IMR-90 (cell line): ENCODE data around the gene TMEM86B. TPM values are rescaled to one million over a fixed set of nuclear protein-coding genes. Genes with fewer than 3 reads are reported as not detected.

ENCODE experiments used
- ATAC-seq: fragments of 200-7000 bp; cut with Tn5 transposase; 2 replicates; pipeline ENCODE4 v1.9.1; 2020; ENCODE audit warnings: low read depth, mild to moderate bottlenecking, moderate library complexity
- BruUV-seq: library from RNA; stranded (reverse); fragments of 400-500 nt; replicated peaks from 2 replicates; lab custom pipeline; 2021; lab: Mats Ljungman, UMichigan
- CTCF ChIA-PET: fragments of 300-600 bp; formaldehyde crosslinking; extraction: SDS; loops from one replicate; lab custom pipeline; 2021; ENCODE audit warnings: antibody characterized with exemption; lab: Yijun Ruan, JAX
- POLR2A ChIA-PET: fragments of 300-600 bp; sonication (Branson Sonifier 250); formaldehyde crosslinking; loops from one replicate; lab custom pipeline; 2022; ENCODE audit warnings: antibody characterized with exemption; ENCODE audit not compliant: unreplicated experiment; lab: Charles Lee
- DNase-seq: peaks from one replicate; pipeline ENCODE4 v3.0.0; 2013
- H2AFZ ChIP-seq: replicated peaks from 2 replicates; pipeline ENCODE3; 2013; ENCODE audit warnings: low read length, mild to moderate bottlenecking; ENCODE audit not compliant: poor library complexity
- H2AK5ac ChIP-seq: 2 replicates; pipeline ENCODE4 v1.6.1; 2013; ENCODE audit warnings: low read depth, low read length, inconsistent platforms
- H2AK9ac ChIP-seq: replicated peaks from 2 replicates; pipeline ENCODE3; 2013; ENCODE audit warnings: mild to moderate bottlenecking, low read depth, low read length, moderate library complexity; ENCODE audit not compliant: poor library complexity
- H2BK120ac ChIP-seq: 2 replicates; pipeline ENCODE4 v1.6.1; 2013; ENCODE audit warnings: low read depth, low read length, inconsistent platforms
- H2BK15ac ChIP-seq: 3 replicates; pipeline ENCODE4 v1.6.1; 2013; ENCODE audit warnings: low read depth, low read length, inconsistent platforms
- H2BK20ac ChIP-seq: 2 replicates; pipeline ENCODE4 v1.6.1; 2013; ENCODE audit warnings: low read depth, mild to moderate bottlenecking, inconsistent platforms, low read length, moderate library complexity
- H2BK5ac ChIP-seq: 2 replicates; pipeline ENCODE4 v1.6.1; 2013; ENCODE audit warnings: mild to moderate bottlenecking, low read depth, low read length, inconsistent platforms; ENCODE audit not compliant: poor library complexity, severe bottlenecking
- H3K14ac ChIP-seq: replicated peaks from 2 replicates; pipeline ENCODE4 v1.6.1; 2013; ENCODE audit warnings: low read depth, low read length, inconsistent platforms
- H3K18ac ChIP-seq: 2 replicates; pipeline ENCODE4 v1.6.1; 2013; ENCODE audit warnings: low read depth, low read length, control low read depth
- H3K23ac ChIP-seq: 2 replicates; pipeline ENCODE4 v1.6.1; 2013; ENCODE audit warnings: low read depth, low read length, inconsistent platforms
- H3K27ac ChIP-seq: 2 replicates; pipeline ENCODE4 v1.5.1; 2013; ENCODE audit warnings: mild to moderate bottlenecking, control low read depth, low read length; ENCODE audit not compliant: insufficient read depth
- H3K27me3 ChIP-seq: 2 replicates; pipeline ENCODE4 v1.6.1; 2013; ENCODE audit warnings: low read length; ENCODE audit not compliant: control insufficient read depth, insufficient read depth
- H3K36me3 ChIP-seq: 2 replicates; pipeline ENCODE4 v1.6.1; 2013; ENCODE audit warnings: low read length, mixed read lengths; ENCODE audit not compliant: control insufficient read depth, insufficient read depth
- H3K4ac ChIP-seq: 2 replicates; pipeline ENCODE4 v1.6.1; 2013; ENCODE audit warnings: low read depth, low read length, inconsistent platforms
- H3K4me1 ChIP-seq: 2 replicates; pipeline ENCODE4 v1.6.1; 2013; ENCODE audit warnings: low read length, mixed read lengths; ENCODE audit not compliant: control insufficient read depth, insufficient read depth
- H3K4me2 ChIP-seq: 2 replicates; pipeline ENCODE4 v1.6.1; 2013; ENCODE audit warnings: low read depth, mild to moderate bottlenecking, control low read depth, low read length, moderate library complexity
- H3K4me3 ChIP-seq: 2 replicates; pipeline ENCODE4 v1.5.1; 2013; ENCODE audit warnings: low read depth, mild to moderate bottlenecking, control low read depth, low read length, moderate library complexity; ENCODE audit not compliant: insufficient read depth
- H3K56ac ChIP-seq: 2 replicates; pipeline ENCODE4 v1.6.1; 2013; ENCODE audit warnings: low read length, inconsistent platforms; ENCODE audit not compliant: insufficient read depth; ENCODE audit errors: extremely low read depth
- H3K79me1 ChIP-seq, 2 experiments: 2 replicates each; pipeline ENCODE4 v1.6.1; 2013; ENCODE audit warnings: low read length in 2 of 2, inconsistent platforms in 1 of 2, low read depth in 1 of 2
- H3K9ac ChIP-seq: 2 replicates; pipeline ENCODE4 v1.6.1; 2013; ENCODE audit warnings: low read depth, low read length, control low read depth
- H3K9me1 ChIP-seq: 2 replicates; pipeline ENCODE4 v1.6.1; 2013; ENCODE audit warnings: low read length, inconsistent platforms; ENCODE audit not compliant: insufficient read depth
- H3K9me3 ChIP-seq: 2 replicates; pipeline ENCODE4 v1.6.1; 2013; ENCODE audit warnings: low read length; ENCODE audit not compliant: control insufficient read depth, insufficient read depth
- H4K20me1 ChIP-seq: 2 replicates; pipeline ENCODE4 v1.6.1; 2013; ENCODE audit warnings: low read length, inconsistent platforms; ENCODE audit not compliant: insufficient read depth
- H4K5ac ChIP-seq: 2 replicates; pipeline ENCODE4 v1.6.1; 2013; ENCODE audit warnings: mild to moderate bottlenecking, low read depth, low read length, control low read depth
- H4K8ac ChIP-seq, 2 experiments: 2 replicates each; pipeline ENCODE4 v1.6.1; 2013; ENCODE audit warnings: low read depth in 2 of 2, low read length in 2 of 2, control low read depth in 1 of 2, inconsistent platforms in 1 of 2
- H4K91ac ChIP-seq: 2 replicates; pipeline ENCODE4 v1.6.1; 2013; ENCODE audit warnings: low read depth, low read length, inconsistent platforms; ENCODE audit not compliant: insufficient read depth
- CHD1 ChIP-seq: IDR thresholded peaks from 2 replicates; pipeline ENCODE4 v1.6.1; 2012; ENCODE audit warnings: low read depth, low read length, improper control_type of control experiment
- FOS ChIP-seq: fragments of 150-350 bp; IDR thresholded peaks from 2 replicates; pipeline ENCODE4 v1.6.1; 2016; ENCODE audit warnings: low read depth, low read length
- MAFK ChIP-seq: IDR thresholded peaks from 2 replicates; pipeline ENCODE4 v1.6.1; 2012; ENCODE audit warnings: low read depth, low read length, improper control_type of control experiment
- MXI1 ChIP-seq: IDR thresholded peaks from 2 replicates; pipeline ENCODE4 v1.6.1; 2012; ENCODE audit warnings: low read depth, mild to moderate bottlenecking, low read length, moderate library complexity, borderline replicate concordance
- NFE2L2 ChIP-seq: fragments of 150-350 bp; IDR thresholded peaks from 2 replicates; pipeline ENCODE4 v1.6.1; 2016; ENCODE audit warnings: low read depth, mild to moderate bottlenecking, low read length
- POLR2A ChIP-seq: IDR thresholded peaks from 2 replicates; pipeline ENCODE4 v1.6.1; 2012; ENCODE audit warnings: mild to moderate bottlenecking, low read depth, low read length
- RCOR1 ChIP-seq: IDR thresholded peaks from 2 replicates; pipeline ENCODE4 v1.6.1; 2012; ENCODE audit warnings: mild to moderate bottlenecking, low read length, improper control_type of control experiment; ENCODE audit not compliant: insufficient replicate concordance
- RFX5 ChIP-seq: IDR thresholded peaks from 2 replicates; pipeline ENCODE4 v1.8.0; 2012; ENCODE audit warnings: low read depth, mild to moderate bottlenecking, low read length, moderate library complexity
- WGBS, 2 experiments: methylation state at CpG; one replicate each; pipeline versions ENCODE4 v1.1.5 to v1.1.7; 2013; ENCODE audit warnings: missing lambda C conversion rate in 2 of 2; ENCODE audit not compliant: insufficient read length in 1 of 2; ENCODE audit errors: extremely low coverage in 2 of 2; 5-methylcytosine and 5-hydroxymethylcytosine counted together
- dilution Hi-C: fragments of 300-500 bp; cut with HindIII; formaldehyde crosslinking; loops from one replicate; pipeline ENCODE4 v1.14.3; 2018; ENCODE audit warnings: low sequenced_read_pairs; ENCODE audit not compliant: unreplicated experiment
- in situ Hi-C: fragments of 300-500 bp; cut with MboI; formaldehyde crosslinking; loops from 3 replicates; pipeline ENCODE4 v1.14.3; 2019; ENCODE audit warnings: low sequenced_read_pairs, inconsistent platforms, mixed read lengths
- intact Hi-C: fragments of 100-400 bp; cut with micrococcal nuclease; formaldehyde crosslinking; loops from 2 replicates; pipeline ENCODE4 v1.10.0; 2022
- polyA plus RNA-seq, 3 experiments: library from polyadenylated mRNA; depleted of rRNA; stranded (reverse); fragments of >200 nt; gene quantifications; 2 replicates each; pipeline ENCODE4 v1.2.3, GENCODE V29; 2012; ENCODE audit warnings: low replicate concordance in 1 of 3
- total RNA-seq: library from RNA; depleted of rRNA; stranded (reverse); fragments of >200 nt; gene quantifications from 2 replicates; pipeline ENCODE4 v1.2.3, GENCODE V29; 2012
- TF ChIP-seq, protein P1 (sequence below): fragments of 150-350 bp; IDR thresholded peaks from 2 replicates; pipeline ENCODE4 v1.6.1; 2016; ENCODE audit warnings: low read depth, mild to moderate bottlenecking, low read length, moderate library complexity, borderline replicate concordance
- TF ChIP-seq, protein P2 (sequence below): fragments of 150-350 bp; IDR thresholded peaks from 2 replicates; pipeline ENCODE4 v1.6.1; 2017; ENCODE audit warnings: mild to moderate bottlenecking, antibody characterized with exemption, low read length, low read depth
- TF ChIP-seq, protein P3 (sequence below): conservative IDR thresholded peaks from 2 replicates; pipeline ENCODE4 v1.5.1; 2012; ENCODE audit warnings: mild to moderate bottlenecking, low read depth, low read length, improper control_type of control experiment

TMEM86B gene
- total and polyA plus RNA-seq, 2 of the 4 experiments (the other 2 are of a cell fraction): 0.18 to 2.4 TPM

DNA sequence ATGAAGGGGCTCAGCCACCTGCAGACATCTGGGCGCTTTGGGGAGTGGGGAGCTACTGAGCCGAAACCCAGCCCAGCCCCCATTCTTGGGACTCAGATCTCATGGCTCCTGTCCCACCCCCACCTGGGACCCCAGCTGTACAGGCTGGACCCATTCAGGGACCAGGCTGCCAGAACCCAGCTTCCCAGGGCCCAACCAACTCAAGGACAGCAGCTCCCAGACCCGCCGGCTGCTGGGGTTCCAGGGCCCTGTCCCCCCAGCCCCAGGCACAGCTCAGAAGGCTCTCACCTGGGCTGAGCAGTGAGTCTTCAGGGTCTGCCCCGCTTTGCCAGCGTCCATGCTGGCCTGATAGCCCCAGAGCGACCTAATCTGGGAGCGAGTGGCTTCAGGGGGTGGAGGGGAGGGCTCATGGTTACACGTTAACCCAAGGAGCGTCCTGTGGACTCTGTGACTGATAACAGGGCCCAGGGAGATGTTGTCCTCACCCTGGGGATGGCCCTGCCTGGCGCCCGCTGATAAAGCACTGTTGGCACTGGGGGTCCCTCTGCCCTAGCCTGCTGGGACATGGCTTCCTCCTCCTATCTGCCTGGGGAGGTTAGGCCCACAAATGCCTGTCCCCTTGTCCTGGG is at the start of gene TMEM86B (continued):
- TF ChIP-seq, protein P1, sequence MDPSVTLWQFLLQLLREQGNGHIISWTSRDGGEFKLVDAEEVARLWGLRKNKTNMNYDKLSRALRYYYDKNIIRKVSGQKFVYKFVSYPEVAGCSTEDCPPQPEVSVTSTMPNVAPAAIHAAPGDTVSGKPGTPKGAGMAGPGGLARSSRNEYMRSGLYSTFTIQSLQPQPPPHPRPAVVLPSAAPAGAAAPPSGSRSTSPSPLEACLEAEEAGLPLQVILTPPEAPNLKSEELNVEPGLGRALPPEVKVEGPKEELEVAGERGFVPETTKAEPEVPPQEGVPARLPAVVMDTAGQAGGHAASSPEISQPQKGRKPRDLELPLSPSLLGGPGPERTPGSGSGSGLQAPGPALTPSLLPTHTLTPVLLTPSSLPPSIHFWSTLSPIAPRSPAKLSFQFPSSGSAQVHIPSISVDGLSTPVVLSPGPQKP: no peak
- no peak for TF ChIP-seq RFX5
- no peak for TF ChIP-seq MAFK
- TF ChIP-seq CHD1: no peak

DNA sequence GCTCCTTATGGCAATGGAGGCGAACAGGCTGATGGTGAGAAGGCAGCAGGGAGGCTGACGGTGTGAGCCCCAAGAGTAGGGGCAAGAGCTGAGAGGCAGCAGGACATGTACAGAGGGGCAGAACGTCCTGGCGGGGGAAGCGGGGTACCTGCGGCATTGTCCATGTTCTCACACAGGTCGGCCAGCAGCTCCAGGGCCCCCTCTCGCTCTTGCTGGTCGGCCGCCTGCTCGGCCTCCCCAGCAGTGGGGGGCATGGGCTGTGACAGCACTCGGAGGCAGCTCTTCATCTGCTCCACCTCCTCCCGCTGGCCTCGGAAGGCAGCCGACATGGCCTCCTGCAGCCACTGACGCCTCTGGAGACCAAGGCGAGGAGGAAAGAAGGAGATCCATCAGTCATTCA is 48.9 kb upstream of the TMEM86B start:
- CTCF ChIA-PET: no interaction called here
- no peak overlapping the region for H3K14ac ChIP-seq
- no TSS peak for BruUV-seq
- TF ChIP-seq, protein P2, sequence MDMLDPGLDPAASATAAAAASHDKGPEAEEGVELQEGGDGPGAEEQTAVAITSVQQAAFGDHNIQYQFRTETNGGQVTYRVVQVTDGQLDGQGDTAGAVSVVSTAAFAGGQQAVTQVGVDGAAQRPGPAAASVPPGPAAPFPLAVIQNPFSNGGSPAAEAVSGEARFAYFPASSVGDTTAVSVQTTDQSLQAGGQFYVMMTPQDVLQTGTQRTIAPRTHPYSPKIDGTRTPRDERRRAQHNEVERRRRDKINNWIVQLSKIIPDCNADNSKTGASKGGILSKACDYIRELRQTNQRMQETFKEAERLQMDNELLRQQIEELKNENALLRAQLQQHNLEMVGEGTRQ: no peak
- no peak for TF ChIP-seq CHD1
- TF ChIP-seq POLR2A: no peak
- TF ChIP-seq NFE2L2: no peak
- no peak for TF ChIP-seq FOS
- TF ChIP-seq, protein P3, sequence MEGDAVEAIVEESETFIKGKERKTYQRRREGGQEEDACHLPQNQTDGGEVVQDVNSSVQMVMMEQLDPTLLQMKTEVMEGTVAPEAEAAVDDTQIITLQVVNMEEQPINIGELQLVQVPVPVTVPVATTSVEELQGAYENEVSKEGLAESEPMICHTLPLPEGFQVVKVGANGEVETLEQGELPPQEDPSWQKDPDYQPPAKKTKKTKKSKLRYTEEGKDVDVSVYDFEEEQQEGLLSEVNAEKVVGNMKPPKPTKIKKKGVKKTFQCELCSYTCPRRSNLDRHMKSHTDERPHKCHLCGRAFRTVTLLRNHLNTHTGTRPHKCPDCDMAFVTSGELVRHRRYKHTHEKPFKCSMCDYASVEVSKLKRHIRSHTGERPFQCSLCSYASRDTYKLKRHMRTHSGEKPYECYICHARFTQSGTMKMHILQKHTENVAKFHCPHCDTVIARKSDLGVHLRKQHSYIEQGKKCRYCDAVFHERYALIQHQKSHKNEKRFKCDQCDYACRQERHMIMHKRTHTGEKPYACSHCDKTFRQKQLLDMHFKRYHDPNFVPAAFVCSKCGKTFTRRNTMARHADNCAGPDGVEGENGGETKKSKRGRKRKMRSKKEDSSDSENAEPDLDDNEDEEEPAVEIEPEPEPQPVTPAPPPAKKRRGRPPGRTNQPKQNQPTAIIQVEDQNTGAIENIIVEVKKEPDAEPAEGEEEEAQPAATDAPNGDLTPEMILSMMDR: no peak
- TF ChIP-seq, protein P1: no peak
- no peak for TF ChIP-seq MAFK
- TF ChIP-seq MXI1: no peak
- no peak for TF ChIP-seq RCOR1

More for the DNA sequence above, 48.9 kb upstream of the TMEM86B start:
- POLR2A ChIA-PET: no interaction called here
- Histone ChIP-seq H2BK15ac (no peak overlapping the region), H3K9ac (no peak overlapping the region), H2AK9ac (no peak overlapping the region), H3K18ac (no peak overlapping the region), H3K9me1 (peaks cover 10% of the 10 kb centered on the region), H4K5ac (no peak overlapping the region), H4K20me1 (no peaks in the 10 kb centered on the region; the same call in 1 of the 2 replicates), H2AK5ac (no peak overlapping the region), H3K4me2 (no peak overlapping the region), H2BK20ac (no peak overlapping the region), H3K23ac (no peak overlapping the region), H2BK120ac (no peak overlapping the region), H3K27me3 (no peaks in the 10 kb centered on the region), H3K4me3 (no peak overlapping the region), H3K27ac (no peak overlapping the region), H3K9me3 (no peaks in the 10 kb centered on the region), H3K4me1 (peaks cover 13% of the 10 kb centered on the region; the same call in 1 of the 2 replicates), H3K79me1 (peaks cover 0 to 17% of the 10 kb centered on the region in 2 experiments; a peak in 2 of 4 replicates), H3K36me3 (peaks cover 25% of the 10 kb centered on the region), H4K8ac (no peak overlapping the region), H4K91ac (no peak overlapping the region), H2AFZ (no peak overlapping the region), H2BK5ac (no peak overlapping the region), H3K56ac (no peak overlapping the region), H3K4ac (no peak overlapping the region)
- WGBS, 2 experiments: 87% methylated on average over 9 of the region's 17 CpGs; no CpG with 5 or more reads in 1 of the 2 experiments
- in situ Hi-C loops: loop anchor here (25.0 kb wide), 1 partner anchor 360 kb away; the partner anchor contains the start of genes CCDC106, ZNF580 and ZNF581
- ATAC-seq (no peak), DNase-seq (no peak)
- dilution Hi-C loops: no loop called here
- intact Hi-C loops: no loop called here
